GM12873 (cell line): ENCODE data around the gene GSTP1.

ENCODE experiments used
- TF ChIP-seq, protein P1 (sequence below): IDR thresholded peaks from 2 replicates; pipeline ENCODE4 v1.5.1; 2012; ENCODE audit warnings: low read depth, mild to moderate bottlenecking, moderate library complexity, low read length, control low read depth; ENCODE audit not compliant: insufficient read depth; ENCODE audit errors: missing control alignments

Gene GSTP1

DNA sequence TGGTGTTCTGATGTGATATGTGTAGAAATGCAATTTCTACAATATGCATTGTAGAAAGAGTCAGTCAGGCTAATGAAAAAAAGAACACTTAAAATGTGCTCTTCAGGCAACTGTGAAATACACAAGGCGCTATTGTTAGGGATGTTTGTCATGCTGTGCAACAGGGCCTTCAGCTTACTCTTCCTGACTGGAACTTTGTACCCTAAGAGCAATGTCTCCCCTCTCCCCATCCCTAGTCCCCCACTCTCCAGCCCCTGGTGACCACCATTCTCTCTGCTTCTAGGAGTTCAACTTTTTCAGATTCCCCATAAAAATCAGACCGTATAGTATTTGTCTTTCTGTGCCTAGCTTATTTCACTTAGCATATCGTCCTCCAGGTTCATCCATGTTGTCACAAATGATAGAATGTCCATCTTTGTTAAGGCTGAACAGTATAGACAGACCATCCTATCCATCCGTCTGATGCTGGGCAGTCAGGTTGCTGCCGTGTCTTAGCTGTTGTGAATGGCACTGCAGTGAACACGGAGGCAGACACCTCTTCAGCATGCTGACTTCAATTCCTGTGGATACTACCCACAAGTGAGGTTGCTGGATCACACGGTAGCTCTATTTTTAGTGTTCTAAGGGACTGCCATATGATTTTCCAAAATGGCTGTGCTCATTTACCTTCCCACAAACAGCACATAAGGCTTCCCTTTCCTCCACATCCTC, 33.8 kb downstream of the GSTP1 start:
- TF ChIP-seq, protein P1, sequence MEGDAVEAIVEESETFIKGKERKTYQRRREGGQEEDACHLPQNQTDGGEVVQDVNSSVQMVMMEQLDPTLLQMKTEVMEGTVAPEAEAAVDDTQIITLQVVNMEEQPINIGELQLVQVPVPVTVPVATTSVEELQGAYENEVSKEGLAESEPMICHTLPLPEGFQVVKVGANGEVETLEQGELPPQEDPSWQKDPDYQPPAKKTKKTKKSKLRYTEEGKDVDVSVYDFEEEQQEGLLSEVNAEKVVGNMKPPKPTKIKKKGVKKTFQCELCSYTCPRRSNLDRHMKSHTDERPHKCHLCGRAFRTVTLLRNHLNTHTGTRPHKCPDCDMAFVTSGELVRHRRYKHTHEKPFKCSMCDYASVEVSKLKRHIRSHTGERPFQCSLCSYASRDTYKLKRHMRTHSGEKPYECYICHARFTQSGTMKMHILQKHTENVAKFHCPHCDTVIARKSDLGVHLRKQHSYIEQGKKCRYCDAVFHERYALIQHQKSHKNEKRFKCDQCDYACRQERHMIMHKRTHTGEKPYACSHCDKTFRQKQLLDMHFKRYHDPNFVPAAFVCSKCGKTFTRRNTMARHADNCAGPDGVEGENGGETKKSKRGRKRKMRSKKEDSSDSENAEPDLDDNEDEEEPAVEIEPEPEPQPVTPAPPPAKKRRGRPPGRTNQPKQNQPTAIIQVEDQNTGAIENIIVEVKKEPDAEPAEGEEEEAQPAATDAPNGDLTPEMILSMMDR: no peak

DNA sequence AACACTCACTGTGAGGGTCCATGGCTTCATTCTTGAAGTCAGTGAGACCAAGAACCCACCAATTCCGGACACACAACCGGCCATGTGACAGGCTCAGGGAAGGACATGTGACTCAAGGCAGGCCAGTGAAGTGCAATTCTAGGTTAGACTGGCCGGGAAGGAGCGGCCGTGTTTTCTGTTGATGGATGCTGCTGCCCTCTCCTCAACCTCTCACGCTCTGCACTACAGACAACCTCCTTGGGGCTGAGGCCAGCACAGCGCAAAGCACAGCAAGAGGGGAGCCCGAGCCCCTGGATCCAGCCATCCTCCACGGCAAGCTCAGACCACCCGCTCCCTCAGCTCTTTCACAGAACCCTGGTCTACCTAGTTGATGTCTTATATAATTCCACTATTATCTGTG, 43.4 kb downstream of the GSTP1 start:
- TF ChIP-seq, protein P1: no peak

DNA sequence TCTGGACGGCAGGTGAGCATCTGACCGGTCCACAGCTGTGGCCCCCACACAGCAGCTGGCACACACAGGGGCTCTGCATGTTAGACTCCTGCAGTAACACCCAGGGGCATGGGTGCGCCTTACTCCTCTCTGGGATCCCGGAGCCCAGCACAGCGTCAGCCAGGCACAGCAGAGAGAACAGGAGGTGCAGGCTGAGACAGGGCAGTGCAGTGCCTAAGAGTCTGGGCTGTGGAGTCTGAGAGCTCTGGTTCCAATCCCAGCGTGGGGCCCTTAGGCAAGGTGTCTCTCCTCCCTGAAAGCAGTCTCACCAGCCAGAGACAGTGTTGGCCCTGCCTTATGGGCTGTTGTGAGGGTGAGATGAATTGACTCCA, 43.8 kb downstream of the GSTP1 start:
- TF ChIP-seq, protein P1: no peak

DNA sequence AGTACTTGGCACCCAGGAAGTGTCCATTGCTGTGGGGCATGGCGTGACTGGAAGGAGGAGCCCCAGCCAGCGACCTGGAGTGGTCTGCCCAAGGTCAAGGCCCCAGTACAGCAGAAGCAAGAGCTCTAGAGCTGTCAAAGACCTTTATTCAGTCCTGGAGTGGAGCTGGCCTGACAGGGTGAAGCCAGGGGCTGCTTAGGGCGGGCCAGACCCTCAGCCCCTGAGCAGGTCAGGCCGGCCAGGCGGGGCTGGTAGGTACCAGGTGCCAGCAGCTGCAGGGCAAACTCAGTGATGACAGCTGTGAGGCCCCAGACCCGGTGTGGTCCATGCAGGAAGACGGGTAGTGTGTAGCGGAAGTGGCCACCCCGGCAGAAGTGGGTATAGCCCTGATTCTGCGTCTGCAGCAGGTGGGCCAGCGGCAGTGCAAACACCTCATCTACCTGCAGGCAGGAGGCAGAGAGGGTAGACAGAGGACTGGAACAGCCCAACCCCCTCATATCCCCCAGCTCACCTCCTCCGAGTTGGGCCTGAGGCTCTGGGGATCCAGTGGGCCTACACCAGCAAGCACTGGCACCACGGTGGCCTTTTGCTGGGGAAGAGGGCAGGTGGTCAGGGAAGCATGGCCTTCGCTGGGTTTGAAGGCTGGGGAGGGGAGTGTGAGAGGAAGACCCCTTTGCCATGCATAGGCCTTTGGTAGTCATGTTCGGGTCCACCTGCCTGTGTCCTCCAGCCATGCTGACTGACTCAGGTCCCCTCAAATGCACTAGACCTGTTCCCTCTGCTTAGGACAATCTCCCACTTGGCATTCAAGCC, 44.4 kb downstream of the GSTP1 start:
- TF ChIP-seq, protein P1: no peak

DNA sequence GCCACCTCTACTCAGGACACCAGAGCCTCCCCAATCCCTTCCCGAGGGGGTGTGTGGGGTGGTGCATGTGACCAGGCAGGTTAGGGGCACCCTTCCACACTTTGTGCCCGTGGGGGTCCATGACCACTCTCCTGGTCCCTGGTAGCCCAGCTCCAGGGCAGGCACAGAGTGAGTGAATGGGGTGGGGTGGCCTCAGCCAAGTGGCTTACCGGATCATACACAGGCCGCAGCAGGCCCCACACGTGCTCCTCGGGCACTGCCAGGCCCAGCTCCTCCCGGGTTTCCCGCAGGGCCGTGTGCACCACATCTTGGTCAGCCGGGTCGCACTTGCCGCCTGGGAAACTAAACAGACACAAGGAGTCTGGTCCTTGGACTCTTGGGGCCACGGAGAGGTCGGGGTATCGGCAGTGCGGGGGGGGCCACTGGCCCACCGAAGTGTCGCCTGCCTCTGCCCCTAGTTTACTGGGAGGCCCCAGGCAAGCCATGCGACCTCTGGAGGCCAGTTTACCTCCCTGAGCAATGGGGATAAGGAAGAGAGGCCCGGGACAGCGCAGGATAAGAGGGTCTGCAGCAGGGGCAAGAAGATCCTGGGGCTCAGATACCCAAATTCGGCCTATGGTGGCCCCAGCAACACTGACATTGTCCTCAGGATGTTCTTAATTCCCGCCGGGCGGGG, 45.2 kb downstream of the GSTP1 start:
- TF ChIP-seq, protein P1: no peak

DNA sequence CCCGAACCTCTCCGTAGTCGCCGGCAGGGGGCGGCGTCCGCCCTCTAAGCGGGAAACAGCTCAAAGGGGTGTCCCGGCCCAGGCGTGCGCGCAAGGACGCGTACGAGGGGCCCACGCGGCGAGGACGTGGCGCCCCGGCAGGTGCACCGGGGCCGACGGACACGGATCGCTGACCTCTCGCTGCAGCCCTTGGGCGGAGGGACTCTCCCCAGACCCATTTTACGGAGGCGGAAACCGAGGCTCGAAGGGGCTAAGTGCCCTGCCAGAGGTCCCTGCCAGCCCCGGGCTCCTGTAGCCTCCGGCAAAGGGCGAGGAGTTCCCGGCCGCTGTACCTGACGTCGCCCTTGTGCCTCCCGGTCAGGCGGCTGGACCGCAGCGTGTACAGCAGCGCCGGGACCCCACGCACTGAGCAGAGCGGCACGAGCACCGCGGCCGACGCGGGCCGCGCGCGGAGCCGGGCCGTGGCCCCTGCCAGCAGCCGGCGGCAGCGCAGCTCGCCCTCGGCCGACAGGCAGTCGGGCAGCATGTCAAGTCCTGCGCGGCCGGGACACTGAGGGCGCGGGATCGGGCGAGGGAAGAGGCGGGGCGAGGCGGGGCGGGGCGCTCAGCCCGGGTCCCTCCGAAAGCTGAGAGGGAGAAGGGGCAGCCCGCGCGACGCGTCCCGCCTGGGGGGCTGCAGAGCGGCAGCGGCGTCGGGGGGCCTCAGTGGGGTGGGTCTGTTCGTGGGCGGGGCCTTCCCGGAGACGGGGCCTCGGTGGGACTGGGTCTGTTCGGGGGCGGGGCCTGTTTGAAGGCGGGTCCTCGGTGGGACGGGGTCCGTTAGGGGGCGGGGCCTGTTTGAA, 46.0 kb downstream of the GSTP1 start, which contains the start of gene NUDT8:
Gene NUDT8 (minus strand): TSS at position 552 of the 842 bp plus-strand sequence. CDS start 26 bp downstream, at position 526.
- TF ChIP-seq, protein P1: peak; percentile 89
